ENCODE results near the gene ACOT4. TPM values are rescaled to one million over a fixed set of nuclear protein-coding genes. Genes with fewer than 3 reads are reported as not detected.

ACOT4 gene
- total and polyA plus RNA-seq, 2 donors from 2014 or later = 3.1 to 10.6 TPM

- intact Hi-C loops (cut with DNase I) = loop anchor here (10.0 kb wide), 1 partner anchor 123 kb away; no protein-coding TSS in a partner anchor
- TF ChIP-seq CTCF (IDR thresholded peaks at IDR 0.05; ENCODE audit: borderline replicate concordance, extremely low read depth, insufficient read depth) = no peak
- DNase-seq = no peak
- no peak overlapping the region for H3K9ac ChIP-seq (ENCODE audit: low read length in 3 of 3)
- H3K27me3 ChIP-seq (ENCODE audit: control insufficient read depth, insufficient read depth, low read length) = no peaks in the 10 kb centered on the region
- H3K4me1 ChIP-seq (ENCODE audit: control insufficient read depth in 2 of 3, insufficient read depth in 2 of 3, low read depth in 1 of 3, low read length in 3 of 3) = peaks cover 0 to 5% (median 0%) of the 10 kb centered on the region in 3 donors
- FAIRE-seq = no peak
- H3K9me3 ChIP-seq (ENCODE audit: control insufficient read depth in 2 of 3, insufficient read depth in 1 of 3, low read length in 3 of 3) = no peaks in the 10 kb centered on the region
- no peak overlapping the region for H3K4me3 ChIP-seq (ENCODE audit: low read length in 3 of 3)
- H3K36me3 ChIP-seq (ENCODE audit: control insufficient read depth in 2 of 3, insufficient read depth in 3 of 3, low read length in 3 of 3) = no peaks in the 10 kb centered on the region
- no peak overlapping the region for H3K27ac ChIP-seq (ENCODE audit: low read depth in 2 of 2, low read length in 2 of 2)
These were observed 46.2 kb downstream of the ACOT4 start for GRCh38 chr14:73637830-73638229.

GRCh38 chr14:73640796-73641365 is 49.2 kb downstream of the ACOT4 start:
- Histone ChIP-seq H3K4me1 (ENCODE audit: control insufficient read depth in 2 of 3, insufficient read depth in 2 of 3, low read depth in 1 of 3, low read length in 3 of 3) (peaks cover 0 to 6% (median 6%) of the 10 kb centered on the region in 3 donors), H3K36me3 (ENCODE audit: control insufficient read depth in 2 of 3, insufficient read depth in 3 of 3, low read length in 3 of 3) (no peaks in the 10 kb centered on the region), H3K27ac (ENCODE audit: low read depth in 2 of 2, low read length in 2 of 2) (no peak overlapping the region), H3K27me3 (ENCODE audit: control insufficient read depth, insufficient read depth, low read length) (no peaks in the 10 kb centered on the region), H3K9me3 (ENCODE audit: control insufficient read depth in 2 of 3, insufficient read depth in 1 of 3, low read length in 3 of 3) (no peaks in the 10 kb centered on the region), H3K4me3 (ENCODE audit: low read length in 3 of 3) (no peak overlapping the region), H3K9ac (ENCODE audit: low read length in 3 of 3) (no peak overlapping the region)
- TF ChIP-seq CTCF (IDR thresholded peaks at IDR 0.05; ENCODE audit: borderline replicate concordance, extremely low read depth, insufficient read depth) = no peak
- intact Hi-C loops (cut with DNase I) = no loop called here
- DNase-seq (no peak), FAIRE-seq (no peak)

- no peaks in the 10 kb centered on the region for H3K36me3 ChIP-seq (ENCODE audit: control insufficient read depth in 2 of 3, insufficient read depth in 3 of 3, low read length in 3 of 3)
- H3K9ac ChIP-seq (ENCODE audit: low read length in 3 of 3) = peak within 1 kb of the TSS; percentile 65 to 91 (median 76)
- H3K27ac ChIP-seq (ENCODE audit: low read depth in 2 of 2, low read length in 2 of 2) = peak within 1 kb of the TSS; percentile 65 to 88
- no peak for TF ChIP-seq CTCF (IDR thresholded peaks at IDR 0.05; ENCODE audit: borderline replicate concordance, extremely low read depth, insufficient read depth)
- peak; percentile 94 to 98 (median 96) for DNase-seq
- intact Hi-C loops (cut with DNase I) = no loop called here
- peaks cover 0 to 8% (median 6%) of the 10 kb centered on the region in 3 donors for H3K4me1 ChIP-seq (ENCODE audit: control insufficient read depth in 2 of 3, insufficient read depth in 2 of 3, low read depth in 1 of 3, low read length in 3 of 3)
- no peaks in the 10 kb centered on the region for H3K27me3 ChIP-seq (ENCODE audit: control insufficient read depth, insufficient read depth, low read length)
- no peak for FAIRE-seq
- H3K4me3 ChIP-seq (ENCODE audit: low read length in 3 of 3) = peak within 1 kb of the TSS; percentile 90 to 96 (median 93)
- no peaks in the 10 kb centered on the region for H3K9me3 ChIP-seq (ENCODE audit: control insufficient read depth in 2 of 3, insufficient read depth in 1 of 3, low read length in 3 of 3)
These were observed 53.0 kb downstream of the ACOT4 start, which contains the start of gene DNAL1 for GRCh38 chr14:73644531-73645247. Gene DNAL1, plus strand, starts transcription at chr14:73644986. Its CDS starts 54 bp downstream, at chr14:73645040.

Data from kidney (tissue), 14 donors.